KMS-11 (cell line): ENCODE data around the gene OLAH.

Experiments
- H2AFZ ChIP-seq: fragments of 200-600 bp; sonication (generic); 2 replicates; pipeline ENCODE4 v1.6.1; 2016; ENCODE audit warnings: antibody characterized with exemption, mixed run types, low read depth
- H3K27ac ChIP-seq: fragments of 200-600 bp; sonication (generic); 2 replicates; pipeline ENCODE4 v1.6.1; 2016; ENCODE audit warnings: mild to moderate bottlenecking, mixed run types
- H3K27me3 ChIP-seq: fragments of 200-600 bp; sonication (generic); 2 replicates; pipeline ENCODE4 v1.6.1; 2017; ENCODE audit warnings: mild to moderate bottlenecking, low read depth, mixed run types, moderate library complexity; ENCODE audit not compliant: insufficient read depth
- H3K36me3 ChIP-seq: fragments of 200-600 bp; sonication (generic); 2 replicates; pipeline ENCODE4 v1.6.1; 2017; ENCODE audit warnings: mild to moderate bottlenecking, mixed run types; ENCODE audit not compliant: insufficient read depth
- H3K4me1 ChIP-seq: fragments of 200-600 bp; sonication (generic); 2 replicates; pipeline ENCODE4 v1.6.1; 2016; ENCODE audit warnings: mild to moderate bottlenecking, low read depth, mixed run types; ENCODE audit not compliant: poor library complexity, severe bottlenecking
- H3K4me2 ChIP-seq: fragments of 200-600 bp; sonication (generic); 2 replicates; pipeline ENCODE4 v1.7.0; 2016; ENCODE audit warnings: mild to moderate bottlenecking, mixed run types
- H3K4me3 ChIP-seq: fragments of 200-600 bp; sonication (generic); IDR thresholded peaks from 2 replicates; pipeline ENCODE4 v1.6.1; 2017; ENCODE audit warnings: low read depth, low read length, mixed read lengths; ENCODE audit not compliant: insufficient read depth
- H3K79me2 ChIP-seq: fragments of 200-600 bp; sonication (generic); 2 replicates; pipeline ENCODE4 v1.6.1; 2016; ENCODE audit warnings: low read depth, mixed run types; ENCODE audit not compliant: insufficient read depth
- H3K9ac ChIP-seq: fragments of 200-600 bp; sonication (generic); 2 replicates; pipeline ENCODE4 v1.6.1; 2016; ENCODE audit warnings: mild to moderate bottlenecking, mixed run types
- H4K20me1 ChIP-seq: fragments of 200-600 bp; sonication (generic); 2 replicates; pipeline ENCODE4 v1.6.1; 2016; ENCODE audit warnings: mild to moderate bottlenecking, mixed run types; ENCODE audit not compliant: insufficient read depth
- TF ChIP-seq, protein P1 (sequence below): fragments of 200-600 bp; sonication (generic); conservative IDR thresholded peaks from 2 replicates; pipeline ENCODE4 v1.6.1; 2017; ENCODE audit warnings: low read depth, mild to moderate bottlenecking, antibody characterized with exemption, low read length, moderate library complexity, mixed read lengths

The OLAH gene

GRCh38 chr10:15096661-15097010, 52.9 kb downstream of the OLAH start:
- Histone ChIP-seq H3K36me3 (no peaks in the 10 kb centered on the region), H3K4me3 (no peak overlapping the region), H3K27me3 (no peaks in the 10 kb centered on the region; the same call in 1 of the 2 replicates), H3K9ac (peak overlapping the region; percentile 95), H2AFZ (peak overlapping the region; percentile 97), H3K27ac (peak overlapping the region; percentile 96), H4K20me1 (no peaks in the 10 kb centered on the region), H3K4me1 (peaks cover 20% of the 10 kb centered on the region), H3K4me2 (peak overlapping the region; percentile 97), H3K79me2 (peaks cover 42% of the 10 kb centered on the region)
- TF ChIP-seq, protein P1, sequence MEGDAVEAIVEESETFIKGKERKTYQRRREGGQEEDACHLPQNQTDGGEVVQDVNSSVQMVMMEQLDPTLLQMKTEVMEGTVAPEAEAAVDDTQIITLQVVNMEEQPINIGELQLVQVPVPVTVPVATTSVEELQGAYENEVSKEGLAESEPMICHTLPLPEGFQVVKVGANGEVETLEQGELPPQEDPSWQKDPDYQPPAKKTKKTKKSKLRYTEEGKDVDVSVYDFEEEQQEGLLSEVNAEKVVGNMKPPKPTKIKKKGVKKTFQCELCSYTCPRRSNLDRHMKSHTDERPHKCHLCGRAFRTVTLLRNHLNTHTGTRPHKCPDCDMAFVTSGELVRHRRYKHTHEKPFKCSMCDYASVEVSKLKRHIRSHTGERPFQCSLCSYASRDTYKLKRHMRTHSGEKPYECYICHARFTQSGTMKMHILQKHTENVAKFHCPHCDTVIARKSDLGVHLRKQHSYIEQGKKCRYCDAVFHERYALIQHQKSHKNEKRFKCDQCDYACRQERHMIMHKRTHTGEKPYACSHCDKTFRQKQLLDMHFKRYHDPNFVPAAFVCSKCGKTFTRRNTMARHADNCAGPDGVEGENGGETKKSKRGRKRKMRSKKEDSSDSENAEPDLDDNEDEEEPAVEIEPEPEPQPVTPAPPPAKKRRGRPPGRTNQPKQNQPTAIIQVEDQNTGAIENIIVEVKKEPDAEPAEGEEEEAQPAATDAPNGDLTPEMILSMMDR, result no peak

GRCh38 chr10:15097011-15097812, 53.5 kb downstream of the OLAH start, which contains the start of gene RPP38:
Gene RPP38 (plus strand): TSS chr10:15097355. CDS start chr10:15103315, 5,960 bp downstream.
- TF ChIP-seq, protein P1, result no peak
- no peaks in the 10 kb centered on the region; the same call in 1 of the 2 replicates for H3K27me3 ChIP-seq
- peak within 1 kb of the TSS; percentile 96 for H3K27ac ChIP-seq
- H3K4me2 ChIP-seq, result peak within 1 kb of the TSS; percentile 97
- no peaks in the 10 kb centered on the region for H4K20me1 ChIP-seq
- peak within 1 kb of the TSS; percentile 46 for H3K4me3 ChIP-seq
- H3K9ac ChIP-seq, result peak within 1 kb of the TSS; percentile 95
- peaks cover 20% of the 10 kb centered on the region for H3K4me1 ChIP-seq
- no peaks in the 10 kb centered on the region; the same call in 1 of the 2 replicates for H3K36me3 ChIP-seq
- H2AFZ ChIP-seq, result peak within 1 kb of the TSS; percentile 97
- peaks cover 45% of the 10 kb centered on the region for H3K79me2 ChIP-seq

DNA sequence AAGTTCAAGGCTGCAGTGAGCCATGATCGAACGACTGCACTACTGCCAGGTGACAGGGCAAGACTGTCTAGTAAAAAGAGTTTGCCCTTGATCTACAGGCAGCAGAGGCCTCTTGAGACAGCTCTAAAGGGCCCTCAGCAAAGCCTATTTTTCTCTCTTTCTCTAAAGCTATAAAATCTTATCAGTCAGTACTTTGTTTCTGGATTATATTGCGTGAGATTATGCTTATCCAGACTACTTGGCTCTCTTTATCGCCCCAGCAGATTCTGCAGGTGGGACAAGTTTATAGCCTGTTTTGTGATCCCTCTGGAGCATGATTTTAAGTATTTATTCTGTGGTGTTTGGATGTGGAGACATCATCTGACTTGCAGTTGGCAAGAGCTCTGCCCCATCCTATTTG, 56.1 kb downstream of the OLAH start:
- H3K4me2 ChIP-seq, result no peak overlapping the region

GRCh38 chr10:15103513-15103912, 59.8 kb downstream of the OLAH start:
- Histone ChIP-seq H3K27ac (no peak overlapping the region), H3K9ac (no peak overlapping the region), H4K20me1 (no peaks in the 10 kb centered on the region), H3K27me3 (no peaks in the 10 kb centered on the region), H2AFZ (no peak overlapping the region), H3K4me2 (no peak overlapping the region), H3K36me3 (no peaks in the 10 kb centered on the region; the same call in 1 of the 2 replicates), H3K4me3 (no peak overlapping the region), H3K4me1 (peaks cover 10% of the 10 kb centered on the region), H3K79me2 (peaks cover 34% of the 10 kb centered on the region)
- TF ChIP-seq, protein P1, result no peak

More for the DNA sequence above, 56.1 kb downstream of the OLAH start:
- H3K4me3 ChIP-seq, result no peak overlapping the region
- no peak overlapping the region for H3K27ac ChIP-seq
- no peak overlapping the region for H2AFZ ChIP-seq
- H3K9ac ChIP-seq, result no peak overlapping the region
- H3K4me1 ChIP-seq, result peaks cover 20% of the 10 kb centered on the region
- no peaks in the 10 kb centered on the region for H3K27me3 ChIP-seq
- TF ChIP-seq, protein P1, result no peak
- no peaks in the 10 kb centered on the region; the same call in 1 of the 2 replicates for H3K36me3 ChIP-seq
- H4K20me1 ChIP-seq, result no peaks in the 10 kb centered on the region
- H3K79me2 ChIP-seq, result peaks cover 45% of the 10 kb centered on the region
